ENCODE measurements around the gene TCP11.

DNA sequence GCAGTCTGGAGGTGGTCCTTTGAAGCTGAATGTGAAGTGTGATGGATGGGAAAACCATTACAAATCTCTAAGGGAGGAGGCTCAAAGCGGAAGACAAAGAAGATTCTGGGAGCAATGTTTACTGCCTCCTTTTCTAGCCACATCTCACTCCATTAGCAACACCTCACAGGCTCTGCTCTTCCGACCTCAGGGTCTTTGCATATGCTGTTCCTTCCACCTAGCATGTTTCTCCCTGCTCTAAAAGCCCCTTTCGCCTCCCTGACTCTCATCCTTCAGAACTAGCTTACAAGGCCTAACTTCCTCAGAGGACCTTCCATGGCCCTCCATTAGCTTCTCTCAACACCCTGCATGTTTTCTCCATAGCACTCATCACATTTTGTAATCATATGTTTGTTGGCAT, 4.6 kb upstream of the TCP11 start:
- TF ChIP-seq POLR2A (IDR thresholded peaks at IDR 0.05), result no peak
- TF ChIP-seq, protein P1, sequence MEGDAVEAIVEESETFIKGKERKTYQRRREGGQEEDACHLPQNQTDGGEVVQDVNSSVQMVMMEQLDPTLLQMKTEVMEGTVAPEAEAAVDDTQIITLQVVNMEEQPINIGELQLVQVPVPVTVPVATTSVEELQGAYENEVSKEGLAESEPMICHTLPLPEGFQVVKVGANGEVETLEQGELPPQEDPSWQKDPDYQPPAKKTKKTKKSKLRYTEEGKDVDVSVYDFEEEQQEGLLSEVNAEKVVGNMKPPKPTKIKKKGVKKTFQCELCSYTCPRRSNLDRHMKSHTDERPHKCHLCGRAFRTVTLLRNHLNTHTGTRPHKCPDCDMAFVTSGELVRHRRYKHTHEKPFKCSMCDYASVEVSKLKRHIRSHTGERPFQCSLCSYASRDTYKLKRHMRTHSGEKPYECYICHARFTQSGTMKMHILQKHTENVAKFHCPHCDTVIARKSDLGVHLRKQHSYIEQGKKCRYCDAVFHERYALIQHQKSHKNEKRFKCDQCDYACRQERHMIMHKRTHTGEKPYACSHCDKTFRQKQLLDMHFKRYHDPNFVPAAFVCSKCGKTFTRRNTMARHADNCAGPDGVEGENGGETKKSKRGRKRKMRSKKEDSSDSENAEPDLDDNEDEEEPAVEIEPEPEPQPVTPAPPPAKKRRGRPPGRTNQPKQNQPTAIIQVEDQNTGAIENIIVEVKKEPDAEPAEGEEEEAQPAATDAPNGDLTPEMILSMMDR (IDR thresholded peaks at IDR 0.05), result no peak
